Measurements from ENCODE around the gene SYT15B. TPM values are rescaled to one million over a fixed set of nuclear protein-coding genes. Genes with fewer than 3 reads are reported as not detected.
"Not testable (repeated sequence)": the region's sequence is repeated elsewhere in the genome, so short reads cannot be mapped to it uniquely, and the experiment has no call there.

The SYT15B gene
- total RNA-seq (0.15 TPM), polyA plus RNA-seq (not detected)

DNA sequence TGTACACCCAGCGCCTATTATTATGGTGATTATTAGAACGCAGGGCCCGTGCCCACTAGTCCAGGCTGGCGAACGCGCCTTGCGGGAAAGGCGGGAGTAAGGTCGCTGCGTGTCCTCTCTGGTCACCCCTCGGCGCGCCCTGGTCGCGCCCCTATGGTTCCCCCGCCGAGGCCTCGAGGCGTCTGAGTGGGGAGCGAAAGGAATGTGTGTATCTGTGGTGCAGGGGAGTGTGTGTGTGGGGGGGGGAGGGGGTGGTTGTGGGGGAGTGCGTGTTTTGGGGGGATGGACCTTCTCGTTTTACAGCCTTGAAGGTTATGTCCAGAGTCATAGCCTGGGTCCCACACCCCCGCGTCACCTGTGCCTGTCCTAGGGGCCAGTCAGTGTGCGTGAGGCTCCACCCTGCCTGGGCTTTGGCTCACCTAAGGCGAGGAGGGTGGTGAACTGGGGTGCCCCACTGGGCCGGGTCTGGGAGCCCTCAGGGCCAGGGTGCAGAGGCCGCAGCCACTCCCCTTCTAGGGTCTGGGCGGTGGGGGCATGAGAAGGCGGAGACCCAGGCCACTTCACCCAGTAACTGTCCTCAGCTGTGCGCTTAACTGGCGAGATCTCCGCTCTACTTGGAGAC is at the start of gene SYT15B:
Gene SYT15B, minus strand, starts transcription at position 39 of the 622 bp plus-strand sequence. CDS start 952 bp downstream, outside the sequence.
- H3K4me1 Mint-ChIP-seq; H3K27ac ChIP-seq (ENCODE audit: insufficient read depth, low read length, poor library complexity, severe bottlenecking); ATAC-seq (ENCODE audit: low read depth in 2 of 2); H3K4me3 ChIP-seq (ENCODE audit: low read depth, low read length); H3K9me3 ChIP-seq (ENCODE audit: control insufficient read depth in 2 of 2, low read length in 2 of 2); H3K27me3 Mint-ChIP-seq; H3K4me3 Mint-ChIP-seq; H3K27ac Mint-ChIP-seq; H3K9me3 Mint-ChIP-seq; H3K4me1 ChIP-seq (ENCODE audit: control insufficient read depth, insufficient read depth, low read length, poor library complexity, severe bottlenecking); H3K36me3 ChIP-seq (ENCODE audit: control insufficient read depth, insufficient read depth, low read length); DNase-seq; H3K27me3 ChIP-seq (ENCODE audit: control insufficient read depth, insufficient read depth, low read length); H3K36me3 Mint-ChIP-seq: not testable (repeated sequence)

DNA sequence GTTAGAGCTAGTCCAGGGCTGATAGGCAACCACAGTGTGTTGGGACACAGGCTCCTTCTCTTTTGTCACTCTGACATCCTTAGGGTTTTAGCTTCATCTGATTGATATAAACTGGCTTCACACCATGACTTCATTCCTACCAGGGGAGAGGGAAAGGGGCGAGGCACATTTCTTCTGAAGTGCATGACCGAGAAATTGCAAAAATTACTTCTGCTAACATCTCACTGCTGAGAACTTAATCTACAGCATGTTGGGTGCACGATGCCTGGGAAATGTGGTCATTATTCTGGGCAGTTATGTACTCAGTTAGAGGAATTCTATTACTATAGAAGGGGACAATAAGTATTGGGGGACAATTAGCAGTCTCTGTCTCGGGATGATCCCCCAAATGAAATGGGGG is 16.2 kb upstream of the SYT15B start:
- H3K4me3 ChIP-seq (ENCODE audit: low read depth, low read length); DNase-seq; H3K27ac Mint-ChIP-seq; H3K36me3 Mint-ChIP-seq; H3K9me3 Mint-ChIP-seq; H3K27me3 ChIP-seq (ENCODE audit: control insufficient read depth, insufficient read depth, low read length); H3K4me1 Mint-ChIP-seq; H3K27ac ChIP-seq (ENCODE audit: insufficient read depth, low read length, poor library complexity, severe bottlenecking); H3K27me3 Mint-ChIP-seq; H3K4me3 Mint-ChIP-seq; ATAC-seq (ENCODE audit: low read depth in 2 of 2); H3K36me3 ChIP-seq (ENCODE audit: control insufficient read depth, insufficient read depth, low read length); H3K9me3 ChIP-seq (ENCODE audit: control insufficient read depth in 2 of 2, low read length in 2 of 2); H3K4me1 ChIP-seq (ENCODE audit: control insufficient read depth, insufficient read depth, low read length, poor library complexity, severe bottlenecking): not testable (repeated sequence)

DNA sequence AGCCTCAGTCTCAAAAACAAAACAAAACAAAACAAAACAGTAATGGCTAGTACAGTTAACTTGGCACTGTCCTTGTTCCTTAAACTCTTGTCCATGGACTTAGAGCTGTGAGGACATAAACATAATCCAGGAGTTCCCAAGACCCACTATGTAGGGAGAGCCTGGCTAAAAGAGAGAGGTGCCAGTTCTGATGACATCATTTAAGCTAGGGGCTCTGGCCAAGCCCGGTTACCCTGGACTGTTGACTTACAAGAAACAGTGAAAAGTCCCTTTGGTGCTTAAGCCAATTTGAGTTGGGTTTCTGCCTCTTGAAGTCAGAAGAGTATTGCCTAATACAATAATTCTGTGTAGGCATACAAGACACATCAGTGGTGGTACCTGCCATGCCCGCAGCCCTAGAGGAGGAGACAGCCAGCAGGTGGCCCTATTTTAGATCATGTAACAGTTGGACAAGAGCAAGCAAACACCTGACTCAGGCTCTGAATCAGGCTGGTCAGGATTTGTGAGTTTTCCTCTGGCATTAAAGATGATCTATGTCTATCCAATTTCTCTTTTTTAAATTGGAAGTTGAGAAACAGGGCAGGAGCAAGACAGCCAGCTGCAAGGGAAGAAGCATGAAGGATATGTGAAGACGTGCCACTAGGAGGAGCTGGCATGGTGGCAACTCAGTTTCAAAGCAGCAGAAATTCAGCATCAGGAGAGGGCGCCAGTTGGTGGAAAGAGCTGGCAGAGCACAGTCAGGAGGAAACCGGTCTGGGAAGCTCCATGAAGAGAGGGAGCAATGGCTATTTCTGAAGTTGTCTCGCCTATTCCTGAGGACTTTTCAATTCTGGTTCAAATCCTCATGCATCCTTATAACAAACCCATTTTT is 12.2 kb upstream of the SYT15B start:
- H3K36me3 ChIP-seq (ENCODE audit: control insufficient read depth, insufficient read depth, low read length); H3K9me3 ChIP-seq (ENCODE audit: control insufficient read depth in 2 of 2, low read length in 2 of 2); H3K9me3 Mint-ChIP-seq; H3K4me1 ChIP-seq (ENCODE audit: control insufficient read depth, insufficient read depth, low read length, poor library complexity, severe bottlenecking); H3K4me3 Mint-ChIP-seq; H3K27ac Mint-ChIP-seq; H3K27me3 ChIP-seq (ENCODE audit: control insufficient read depth, insufficient read depth, low read length); H3K4me1 Mint-ChIP-seq; H3K36me3 Mint-ChIP-seq; H3K27ac ChIP-seq (ENCODE audit: insufficient read depth, low read length, poor library complexity, severe bottlenecking); H3K27me3 Mint-ChIP-seq; H3K4me3 ChIP-seq (ENCODE audit: low read depth, low read length); ATAC-seq (ENCODE audit: low read depth in 2 of 2): not testable (repeated sequence)
- peak in 1 of 3 donors; percentile 22 for DNase-seq

DNA sequence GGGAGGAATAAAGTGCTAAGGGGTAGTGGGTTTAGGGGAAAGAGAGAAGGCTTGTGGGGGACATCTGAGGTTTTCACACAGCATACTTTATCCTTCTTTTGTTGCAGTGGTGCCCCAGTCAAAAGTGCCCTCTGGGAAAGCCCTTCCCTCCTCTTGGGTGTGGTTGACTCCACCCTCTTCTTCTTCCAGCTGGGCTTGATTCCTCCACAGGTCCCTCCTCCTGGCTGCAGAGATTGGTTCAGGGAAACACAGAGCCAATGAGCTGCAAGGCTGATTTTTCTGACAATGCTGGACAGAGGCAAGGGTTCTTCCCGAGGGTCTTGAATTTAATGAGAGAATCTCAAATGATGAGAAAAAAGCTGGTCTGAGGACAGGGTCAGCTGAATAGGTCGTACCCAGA is 7.4 kb upstream of the SYT15B start:
- H3K27ac Mint-ChIP-seq, H3K4me1 Mint-ChIP-seq: not testable (repeated sequence)

DNA sequence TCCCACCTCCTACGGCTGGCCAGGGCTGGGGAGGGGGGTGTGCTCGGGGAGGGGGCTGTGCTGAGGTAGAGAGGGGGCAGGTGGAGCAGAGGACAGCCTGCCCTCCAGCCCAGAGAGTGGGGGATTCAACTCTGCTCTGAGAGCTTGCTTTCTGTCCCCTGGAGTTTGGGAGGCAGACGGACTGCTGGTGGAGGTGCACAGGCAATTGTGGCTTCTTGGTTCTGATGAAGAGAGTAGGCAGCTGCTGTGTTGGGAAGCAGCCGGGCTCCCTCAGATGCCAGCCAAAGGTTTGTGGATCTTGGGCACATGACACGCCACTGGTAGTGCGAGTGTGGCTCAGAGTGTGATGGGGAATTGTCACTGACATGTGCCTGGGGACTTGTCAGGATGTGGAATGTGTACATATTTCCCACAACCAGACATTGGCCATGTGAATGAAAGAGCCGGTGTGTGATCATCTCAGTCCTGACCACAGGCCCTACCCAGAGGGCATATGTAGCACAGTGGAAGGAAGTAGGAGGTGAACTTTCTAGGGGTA is 5.3 kb upstream of the SYT15B start:
- not testable (repeated sequence) for H3K36me3 Mint-ChIP-seq; ATAC-seq (ENCODE audit: low read depth in 2 of 2)

More for the DNA sequence above, 7.4 kb upstream of the SYT15B start:
- not testable (repeated sequence) for H3K4me3 Mint-ChIP-seq; H3K27ac ChIP-seq (ENCODE audit: insufficient read depth, low read length, poor library complexity, severe bottlenecking); H3K27me3 ChIP-seq (ENCODE audit: control insufficient read depth, insufficient read depth, low read length); H3K36me3 Mint-ChIP-seq; DNase-seq; H3K4me3 ChIP-seq (ENCODE audit: low read depth, low read length); ATAC-seq (ENCODE audit: low read depth in 2 of 2); H3K9me3 Mint-ChIP-seq; H3K36me3 ChIP-seq (ENCODE audit: control insufficient read depth, insufficient read depth, low read length); H3K9me3 ChIP-seq (ENCODE audit: control insufficient read depth in 2 of 2, low read length in 2 of 2); H3K27me3 Mint-ChIP-seq; H3K4me1 ChIP-seq (ENCODE audit: control insufficient read depth, insufficient read depth, low read length, poor library complexity, severe bottlenecking)

DNA sequence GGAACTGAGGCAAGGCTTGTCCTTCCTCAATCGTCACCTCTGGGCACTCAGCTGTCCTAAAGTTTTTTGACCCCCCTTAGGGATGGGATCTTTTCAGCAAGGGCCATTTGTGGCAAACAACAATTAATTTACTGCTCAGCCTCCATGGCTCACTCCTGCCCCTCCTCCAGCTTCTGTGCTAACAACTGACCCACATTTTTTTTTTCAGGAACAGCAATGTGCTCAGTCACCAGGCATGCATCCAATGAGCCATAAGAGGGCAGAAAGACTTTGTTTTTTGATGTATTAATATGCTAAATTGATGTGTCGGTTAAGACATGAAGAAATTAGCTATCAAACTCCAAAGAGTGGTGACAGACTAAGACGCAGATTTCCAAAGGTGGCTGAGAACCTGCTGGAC is 4.7 kb upstream of the SYT15B start:
- H3K4me1 Mint-ChIP-seq; H3K27me3 Mint-ChIP-seq; H3K9me3 Mint-ChIP-seq; H3K4me3 ChIP-seq (ENCODE audit: low read depth, low read length); H3K27ac Mint-ChIP-seq; H3K27me3 ChIP-seq (ENCODE audit: control insufficient read depth, insufficient read depth, low read length); H3K36me3 ChIP-seq (ENCODE audit: control insufficient read depth, insufficient read depth, low read length); H3K4me1 ChIP-seq (ENCODE audit: control insufficient read depth, insufficient read depth, low read length, poor library complexity, severe bottlenecking); H3K27ac ChIP-seq (ENCODE audit: insufficient read depth, low read length, poor library complexity, severe bottlenecking); H3K36me3 Mint-ChIP-seq; H3K9me3 ChIP-seq (ENCODE audit: control insufficient read depth in 2 of 2, low read length in 2 of 2); H3K4me3 Mint-ChIP-seq; DNase-seq; ATAC-seq (ENCODE audit: low read depth in 2 of 2): not testable (repeated sequence)

More for the DNA sequence above, 5.3 kb upstream of the SYT15B start:
- not testable (repeated sequence) for DNase-seq; H3K27me3 ChIP-seq (ENCODE audit: control insufficient read depth, insufficient read depth, low read length); H3K27ac Mint-ChIP-seq; H3K4me3 Mint-ChIP-seq; H3K27me3 Mint-ChIP-seq; H3K36me3 ChIP-seq (ENCODE audit: control insufficient read depth, insufficient read depth, low read length); H3K4me1 Mint-ChIP-seq; H3K4me1 ChIP-seq (ENCODE audit: control insufficient read depth, insufficient read depth, low read length, poor library complexity, severe bottlenecking); H3K4me3 ChIP-seq (ENCODE audit: low read depth, low read length); H3K27ac ChIP-seq (ENCODE audit: insufficient read depth, low read length, poor library complexity, severe bottlenecking); H3K9me3 ChIP-seq (ENCODE audit: control insufficient read depth in 2 of 2, low read length in 2 of 2); H3K9me3 Mint-ChIP-seq

DNA sequence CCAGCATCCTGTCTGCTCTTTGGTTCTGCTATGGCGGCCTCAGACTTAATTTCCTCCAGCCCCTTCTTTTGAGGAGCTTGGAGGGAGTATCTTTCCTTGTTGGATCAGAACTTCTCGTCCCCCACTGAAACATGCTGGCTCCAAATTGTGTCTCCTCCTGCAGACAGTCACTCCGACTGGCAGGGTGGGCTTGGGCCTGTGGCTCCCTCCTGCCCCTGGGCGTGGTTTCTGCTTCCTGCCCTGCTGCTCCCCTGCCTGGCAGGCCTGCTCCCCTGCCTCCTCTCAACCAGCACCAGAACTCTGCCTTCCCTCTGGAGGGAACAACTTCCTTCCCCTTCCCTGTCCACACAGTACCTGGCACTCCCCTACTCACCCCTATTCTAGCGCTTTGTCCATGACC is 3.8 kb upstream of the SYT15B start:
- not testable (repeated sequence) for H3K4me1 ChIP-seq (ENCODE audit: control insufficient read depth, insufficient read depth, low read length, poor library complexity, severe bottlenecking); H3K9me3 ChIP-seq (ENCODE audit: control insufficient read depth in 2 of 2, low read length in 2 of 2); H3K27ac Mint-ChIP-seq; H3K4me3 ChIP-seq (ENCODE audit: low read depth, low read length); H3K27me3 ChIP-seq (ENCODE audit: control insufficient read depth, insufficient read depth, low read length); H3K27me3 Mint-ChIP-seq; H3K36me3 ChIP-seq (ENCODE audit: control insufficient read depth, insufficient read depth, low read length); H3K36me3 Mint-ChIP-seq; H3K27ac ChIP-seq (ENCODE audit: insufficient read depth, low read length, poor library complexity, severe bottlenecking); ATAC-seq (ENCODE audit: low read depth in 2 of 2); H3K4me1 Mint-ChIP-seq; H3K4me3 Mint-ChIP-seq; DNase-seq; H3K9me3 Mint-ChIP-seq

DNA sequence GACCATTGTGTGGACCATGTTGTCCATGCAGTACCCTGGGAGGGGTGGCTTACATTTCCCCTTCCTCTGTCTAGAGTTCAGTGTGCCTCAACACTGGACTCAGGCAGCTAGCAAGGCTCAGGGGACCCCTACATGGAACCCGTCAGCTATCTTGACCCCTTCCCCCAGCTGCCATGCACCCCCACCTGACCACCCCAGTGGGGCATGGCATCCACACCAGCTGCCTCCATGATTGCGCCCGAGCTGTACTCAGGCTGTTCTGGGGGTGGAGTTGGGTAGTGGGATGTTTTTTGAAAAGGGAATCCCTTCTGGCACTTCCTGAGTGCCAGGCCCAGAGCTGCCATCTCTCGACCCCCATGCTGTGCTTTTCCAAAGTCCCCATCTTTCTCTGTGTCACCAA is 1.8 kb upstream of the SYT15B start:
- not testable (repeated sequence) for H3K36me3 ChIP-seq (ENCODE audit: control insufficient read depth, insufficient read depth, low read length); H3K27me3 Mint-ChIP-seq; H3K4me3 Mint-ChIP-seq; H3K36me3 Mint-ChIP-seq; H3K4me1 Mint-ChIP-seq; H3K27ac Mint-ChIP-seq; H3K4me1 ChIP-seq (ENCODE audit: control insufficient read depth, insufficient read depth, low read length, poor library complexity, severe bottlenecking); ATAC-seq (ENCODE audit: low read depth in 2 of 2); H3K9me3 Mint-ChIP-seq; H3K4me3 ChIP-seq (ENCODE audit: low read depth, low read length); H3K9me3 ChIP-seq (ENCODE audit: control insufficient read depth in 2 of 2, low read length in 2 of 2); DNase-seq; H3K27me3 ChIP-seq (ENCODE audit: control insufficient read depth, insufficient read depth, low read length); H3K27ac ChIP-seq (ENCODE audit: insufficient read depth, low read length, poor library complexity, severe bottlenecking)

Data from CD4-positive, CD25-positive, alpha-beta regulatory T cell (primary cell).